ENCODE measurements around the gene FHIT. TPM values are rescaled to one million over a fixed set of nuclear protein-coding genes. Genes with fewer than 3 reads are reported as not detected.

Gene FHIT
- total and polyA plus RNA-seq, 7 donors: 0.98 to 10.4 (median 4.0) TPM

GRCh38 chr3:59818919-59819300 lies 1432.3 kb downstream of the FHIT start:
- H3K9me3 ChIP-seq: no peaks in the 10 kb centered on the region
- TF ChIP-seq CTCF (IDR thresholded peaks at IDR 0.05): no peak
- H3K4me3 ChIP-seq: peak overlapping the region; percentile 34
- ATAC-seq: no peak
- peak overlapping the region; percentile 63 for H3K27ac ChIP-seq
- peaks cover 16% of the 10 kb centered on the region for H3K4me1 ChIP-seq
- 59 to 70% (median 62%) methylated on average over 4 of the region's 4 CpGs for WGBS, 3 donors
- no peaks in the 10 kb centered on the region for H3K36me3 ChIP-seq (ENCODE audit: insufficient read depth in 1 of 2, low read depth in 1 of 2)
- H3K27me3 ChIP-seq (ENCODE audit: insufficient read depth in 3 of 3, low read length in 2 of 3): no peaks in the 10 kb centered on the region
- no peak for DNase-seq
- intact Hi-C loops (cut with DNase I): no loop called here

- ATAC-seq: peak; percentile 91 to 97 (median 94)
- peak; percentile 83 to 88 for DNase-seq
- H3K4me1 ChIP-seq: peaks cover 16% of the 10 kb centered on the region
- 33 to 36% (median 36%) methylated on average over 16 of the region's 16 CpGs for WGBS, 3 donors
- no peaks in the 10 kb centered on the region for H3K27me3 ChIP-seq (ENCODE audit: insufficient read depth in 3 of 3, low read length in 2 of 3)
- TF ChIP-seq CTCF (IDR thresholded peaks at IDR 0.05): no peak
- no peaks in the 10 kb centered on the region for H3K9me3 ChIP-seq
- H3K27ac ChIP-seq: peak overlapping the region; percentile 63
- intact Hi-C loops (cut with DNase I): no loop called here
- peak overlapping the region; percentile 34 for H3K4me3 ChIP-seq
- H3K36me3 ChIP-seq (ENCODE audit: insufficient read depth in 1 of 2, low read depth in 1 of 2): no peaks in the 10 kb centered on the region
Observed at GRCh38 chr3:59818033-59818918, 1433.0 kb downstream of the FHIT start.

- ATAC-seq: no peak
- peaks cover 16% of the 10 kb centered on the region for H3K4me1 ChIP-seq
- intact Hi-C loops (cut with DNase I): no loop called here
- H3K27ac ChIP-seq: no peak overlapping the region
- no peaks in the 10 kb centered on the region for H3K27me3 ChIP-seq (ENCODE audit: insufficient read depth in 3 of 3, low read length in 2 of 3)
- 70 to 78% (median 72%) methylated on average over 4 of the region's 4 CpGs for WGBS, 3 donors
- no peak for DNase-seq
- TF ChIP-seq CTCF (IDR thresholded peaks at IDR 0.05): no peak
- no peak overlapping the region for H3K4me3 ChIP-seq
- no peaks in the 10 kb centered on the region for H3K36me3 ChIP-seq (ENCODE audit: insufficient read depth in 1 of 2, low read depth in 1 of 2)
- H3K9me3 ChIP-seq: no peaks in the 10 kb centered on the region
Observed at GRCh38 chr3:59817511-59817910, 1433.7 kb downstream of the FHIT start.

GRCh38 chr3:59816312-59816711 lies 1434.9 kb downstream of the FHIT start:
- ATAC-seq (no peak), DNase-seq (no peak)
- no peak overlapping the region for H3K27ac ChIP-seq
- no peaks in the 10 kb centered on the region for H3K9me3 ChIP-seq
- no peaks in the 10 kb centered on the region for H3K27me3 ChIP-seq (ENCODE audit: insufficient read depth in 3 of 3, low read length in 2 of 3)
- WGBS, 3 donors: 59 to 100% (median 85%) methylated on average over 1 of the region's 1 CpG
- TF ChIP-seq CTCF (IDR thresholded peaks at IDR 0.05): no peak
- peaks cover 16% of the 10 kb centered on the region for H3K4me1 ChIP-seq
- H3K36me3 ChIP-seq (ENCODE audit: insufficient read depth in 1 of 2, low read depth in 1 of 2): no peaks in the 10 kb centered on the region
- intact Hi-C loops (cut with DNase I): no loop called here
- H3K4me3 ChIP-seq: no peak overlapping the region

Measured in psoas muscle (tissue), 8 donors.